ENCODE data around the gene CTTNBP2. TPM values are rescaled to one million over a fixed set of nuclear protein-coding genes. Genes with fewer than 3 reads are reported as not detected.

Gene CTTNBP2
- total and polyA plus RNA-seq, 8 donors = 3.0 to 22.2 (median 19.2) TPM

DNA sequence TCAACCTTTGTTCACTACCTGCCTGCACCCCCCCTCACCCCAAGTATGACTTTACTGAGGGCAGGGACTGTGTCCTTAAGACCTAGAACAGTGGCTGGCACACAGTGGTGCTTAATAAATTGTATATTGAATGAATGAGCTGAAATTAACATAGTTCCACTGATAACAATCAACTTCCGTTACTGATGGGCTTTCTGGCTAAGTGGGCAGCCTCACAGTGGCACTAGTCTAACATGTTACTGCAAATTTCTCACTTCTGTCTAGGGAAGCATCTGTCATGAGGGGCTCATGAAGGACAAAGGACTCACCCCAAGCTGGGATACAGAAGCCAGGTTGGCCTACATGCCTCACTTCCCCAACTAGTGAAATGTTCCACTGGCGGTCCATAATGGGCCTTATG lies 79.3 kb downstream of the CTTNBP2 start:
- Histone ChIP-seq H3K27me3 (no peaks in the 10 kb centered on the region), H3K9me3 (no peaks in the 10 kb centered on the region), H3K4me1 (no peaks in the 10 kb centered on the region), H3K4me3 (no peak overlapping the region), H3K27ac (no peak overlapping the region), H3K36me3 (no peaks in the 10 kb centered on the region)
- TF ChIP-seq, protein P1, sequence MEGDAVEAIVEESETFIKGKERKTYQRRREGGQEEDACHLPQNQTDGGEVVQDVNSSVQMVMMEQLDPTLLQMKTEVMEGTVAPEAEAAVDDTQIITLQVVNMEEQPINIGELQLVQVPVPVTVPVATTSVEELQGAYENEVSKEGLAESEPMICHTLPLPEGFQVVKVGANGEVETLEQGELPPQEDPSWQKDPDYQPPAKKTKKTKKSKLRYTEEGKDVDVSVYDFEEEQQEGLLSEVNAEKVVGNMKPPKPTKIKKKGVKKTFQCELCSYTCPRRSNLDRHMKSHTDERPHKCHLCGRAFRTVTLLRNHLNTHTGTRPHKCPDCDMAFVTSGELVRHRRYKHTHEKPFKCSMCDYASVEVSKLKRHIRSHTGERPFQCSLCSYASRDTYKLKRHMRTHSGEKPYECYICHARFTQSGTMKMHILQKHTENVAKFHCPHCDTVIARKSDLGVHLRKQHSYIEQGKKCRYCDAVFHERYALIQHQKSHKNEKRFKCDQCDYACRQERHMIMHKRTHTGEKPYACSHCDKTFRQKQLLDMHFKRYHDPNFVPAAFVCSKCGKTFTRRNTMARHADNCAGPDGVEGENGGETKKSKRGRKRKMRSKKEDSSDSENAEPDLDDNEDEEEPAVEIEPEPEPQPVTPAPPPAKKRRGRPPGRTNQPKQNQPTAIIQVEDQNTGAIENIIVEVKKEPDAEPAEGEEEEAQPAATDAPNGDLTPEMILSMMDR (IDR thresholded peaks at IDR 0.05) = no peak
- DNase-seq = no peak
- no peak for ATAC-seq
- intact Hi-C loops (cut with DNase I) = no loop called here

DNA sequence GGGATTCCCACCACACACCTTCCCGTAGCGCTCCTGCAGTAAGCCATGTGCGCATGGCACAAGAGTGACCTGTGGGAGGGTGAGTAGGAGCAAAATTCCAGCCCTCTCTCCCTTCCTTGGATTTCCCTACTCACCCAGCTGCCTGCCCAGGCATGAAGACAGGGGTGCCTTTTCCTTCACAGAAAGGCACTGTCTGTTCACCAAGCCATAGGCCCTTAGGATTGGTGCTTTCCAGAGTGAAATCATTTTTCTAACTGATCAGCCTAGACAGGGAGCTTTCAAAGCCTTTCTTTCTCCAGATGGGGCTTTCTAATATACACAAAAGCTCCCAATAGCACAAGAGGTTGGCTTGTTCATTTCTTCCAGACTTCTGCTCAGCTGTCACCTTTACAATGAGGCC lies 79.7 kb downstream of the CTTNBP2 start:
- ATAC-seq (no peak), DNase-seq (no peak)
- H3K36me3 ChIP-seq = no peaks in the 10 kb centered on the region
- no peak overlapping the region for H3K27ac ChIP-seq
- no peaks in the 10 kb centered on the region for H3K9me3 ChIP-seq
- no peaks in the 10 kb centered on the region for H3K4me1 ChIP-seq
- TF ChIP-seq, protein P1 (IDR thresholded peaks at IDR 0.05) = no peak
- H3K27me3 ChIP-seq = no peaks in the 10 kb centered on the region
- no peak overlapping the region for H3K4me3 ChIP-seq
- intact Hi-C loops (cut with DNase I) = no loop called here

DNA sequence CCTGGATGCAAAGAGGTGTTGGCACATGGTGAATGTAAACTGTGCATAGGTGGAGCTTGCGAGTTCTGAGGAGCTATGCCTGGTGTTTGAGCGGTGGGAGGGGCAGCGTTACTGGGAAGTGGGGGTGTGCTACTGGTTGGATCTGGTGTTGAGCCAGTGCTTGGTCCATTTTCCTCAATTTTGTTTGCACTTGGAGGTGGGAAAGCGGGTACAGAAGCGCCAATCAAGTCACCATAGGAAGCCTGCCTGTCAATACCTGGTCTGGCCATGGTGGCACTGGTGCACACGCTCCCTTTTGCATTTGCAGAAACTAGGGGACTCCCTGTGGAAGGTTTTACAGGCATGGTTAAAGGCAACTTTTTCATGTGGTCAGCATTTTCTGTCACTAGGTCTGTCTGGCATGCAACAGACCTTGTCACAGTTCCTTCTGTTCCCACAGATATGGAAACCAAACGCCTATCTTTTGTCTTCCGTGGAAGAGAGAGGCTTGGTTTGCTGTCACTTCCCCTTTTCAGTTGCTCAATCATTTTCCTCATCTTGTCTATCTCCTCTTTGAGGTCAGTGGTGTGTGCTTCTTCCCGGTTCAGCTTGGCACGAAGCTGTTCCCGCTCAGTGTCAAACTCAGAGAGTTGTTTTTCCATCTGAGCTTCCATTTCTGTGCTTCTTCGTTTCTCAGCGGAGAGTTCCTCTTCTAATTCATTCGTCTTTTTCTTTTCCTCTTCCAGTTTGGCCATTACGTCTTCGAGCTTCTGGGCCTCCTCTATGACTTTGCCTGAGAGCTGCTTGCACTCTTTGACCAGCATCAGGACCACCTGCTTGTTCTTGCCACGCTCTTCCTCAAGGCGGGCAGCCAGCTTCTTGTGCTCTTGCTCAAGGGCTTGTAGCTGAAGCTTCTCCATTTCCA lies 81.1 kb downstream of the CTTNBP2 start:
- DNase-seq = no peak
- no peaks in the 10 kb centered on the region for H3K4me1 ChIP-seq
- no peaks in the 10 kb centered on the region for H3K9me3 ChIP-seq
- no peaks in the 10 kb centered on the region for H3K36me3 ChIP-seq
- H3K27me3 ChIP-seq = no peaks in the 10 kb centered on the region
- no peak overlapping the region for H3K4me3 ChIP-seq
- peak; percentile 80 for ATAC-seq
- intact Hi-C loops (cut with DNase I) = no loop called here
- peak overlapping the region in 1 of 2 donors; percentile 49 for H3K27ac ChIP-seq
- TF ChIP-seq, protein P1 (IDR thresholded peaks at IDR 0.05) = no peak

DNA sequence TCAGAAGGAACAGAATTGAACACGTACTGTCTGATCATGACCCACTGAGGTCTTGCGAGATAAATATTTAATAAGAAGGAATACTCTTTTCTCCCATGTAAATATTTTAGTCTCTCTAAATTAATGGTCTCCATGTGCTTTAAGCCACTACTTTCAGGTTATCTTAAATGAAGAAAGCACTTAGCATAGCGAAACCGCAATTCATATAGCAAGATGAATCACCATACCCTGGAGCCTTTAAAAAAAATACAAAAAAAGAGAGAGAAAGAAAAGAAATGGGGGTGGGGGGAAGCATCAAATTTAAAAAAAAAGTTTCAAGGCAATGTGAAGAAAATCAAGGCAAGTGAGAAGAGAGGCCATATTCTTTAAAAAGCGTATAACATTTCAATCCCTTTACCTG lies 82.5 kb downstream of the CTTNBP2 start:
- DNase-seq (no peak), ATAC-seq (no peak)
- TF ChIP-seq, protein P1 (IDR thresholded peaks at IDR 0.05) = no peak
- no peak overlapping the region for H3K4me3 ChIP-seq
- no peak overlapping the region for H3K27ac ChIP-seq
- no peaks in the 10 kb centered on the region for H3K9me3 ChIP-seq
- H3K36me3 ChIP-seq = no peaks in the 10 kb centered on the region
- intact Hi-C loops (cut with DNase I) = no loop called here
- no peaks in the 10 kb centered on the region for H3K27me3 ChIP-seq
- H3K4me1 ChIP-seq = no peaks in the 10 kb centered on the region

DNA sequence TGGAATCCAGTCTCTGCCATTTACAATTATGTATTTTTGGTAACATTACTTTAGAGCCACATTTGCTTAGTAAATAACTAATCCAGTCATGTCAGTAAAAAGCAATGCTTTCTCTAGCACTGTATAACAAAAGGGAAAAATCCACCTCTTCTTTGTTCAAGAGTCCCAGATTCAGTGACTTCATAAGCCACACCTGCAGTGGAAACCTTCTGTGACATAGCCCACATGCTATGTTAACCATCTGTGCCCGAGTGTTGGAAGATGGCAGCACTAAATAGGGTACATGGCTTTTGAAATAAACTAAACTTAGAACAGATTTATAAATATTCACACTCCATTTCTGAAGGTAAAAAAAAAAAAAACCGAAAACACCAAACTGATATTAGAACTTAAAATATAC lies 83.0 kb downstream of the CTTNBP2 start:
- TF ChIP-seq, protein P1 (IDR thresholded peaks at IDR 0.05) = no peak
- H3K4me1 ChIP-seq = no peaks in the 10 kb centered on the region
- H3K27me3 ChIP-seq = no peaks in the 10 kb centered on the region
- H3K9me3 ChIP-seq = no peaks in the 10 kb centered on the region
- H3K36me3 ChIP-seq = no peaks in the 10 kb centered on the region
- no peak overlapping the region for H3K4me3 ChIP-seq
- H3K27ac ChIP-seq = no peak overlapping the region
- DNase-seq = no peak
- intact Hi-C loops (cut with DNase I) = no loop called here
- no peak for ATAC-seq
